DOHH2 (cell line): ENCODE measurements around the gene ADAMTS2.

ENCODE experiments used
- H3F3A ChIP-seq: fragments of 200-600 bp; sonication (generic), shearing (Covaris generic); 2 replicates; pipeline ENCODE4 v1.6.0; 2016; ENCODE audit warnings: antibody characterized with exemption, mild to moderate bottlenecking; ENCODE audit not compliant: control insufficient read depth, insufficient read depth
- H3K27ac ChIP-seq: fragments of 200-600 bp; sonication (generic); 2 replicates; pipeline ENCODE4 v1.5.1; 2014; ENCODE audit warnings: low read depth, mild to moderate bottlenecking, low read length, moderate library complexity
- H3K27me3 ChIP-seq: fragments of 200-600 bp; sonication (generic); 2 replicates; pipeline ENCODE4 v1.6.1; 2014; ENCODE audit warnings: mild to moderate bottlenecking, low read length, mixed read lengths; ENCODE audit not compliant: control insufficient read depth
- H3K36me3 ChIP-seq: fragments of 200-600 bp; sonication (generic); 2 replicates; pipeline ENCODE4 v1.6.1; 2014; ENCODE audit warnings: mild to moderate bottlenecking, low read length, moderate library complexity, mixed read lengths; ENCODE audit not compliant: control insufficient read depth
- H3K4me1 ChIP-seq: fragments of 200-600 bp; sonication (generic); 2 replicates; pipeline ENCODE4 v1.6.1; 2014; ENCODE audit warnings: mild to moderate bottlenecking, low read length, mixed read lengths; ENCODE audit not compliant: control insufficient read depth
- H3K4me2 ChIP-seq: fragments of 200-600 bp; sonication (generic); 2 replicates; pipeline ENCODE4 v1.6.0; 2014; ENCODE audit warnings: mild to moderate bottlenecking, low read length, moderate library complexity
- H3K4me3 ChIP-seq: fragments of 200-600 bp; sonication (generic); 2 replicates; pipeline ENCODE4 v1.5.1; 2014; ENCODE audit warnings: mild to moderate bottlenecking, low read length, mixed read lengths
- H3K79me2 ChIP-seq: fragments of 200-600 bp; sonication (generic); 2 replicates; pipeline ENCODE4 v1.6.1; 2014; ENCODE audit warnings: mild to moderate bottlenecking, low read length, mixed read lengths; ENCODE audit not compliant: control insufficient read depth
- H3K9me2 ChIP-seq: fragments of 200-600 bp; sonication (generic); replicated peaks from 2 replicates; pipeline ENCODE4 v1.6.1; 2014; ENCODE audit warnings: mild to moderate bottlenecking, low read length, mixed read lengths; ENCODE audit not compliant: control insufficient read depth
- H3K9me3 ChIP-seq: fragments of 200-600 bp; sonication (generic); 2 replicates; pipeline ENCODE4 v1.6.1; 2014; ENCODE audit warnings: antibody characterized with exemption, low read length, mixed read lengths; ENCODE audit not compliant: control insufficient read depth, insufficient read depth
- H4K20me1 ChIP-seq: fragments of 200-600 bp; sonication (generic); 2 replicates; pipeline ENCODE4 v1.6.0; 2014; ENCODE audit warnings: low read depth, mild to moderate bottlenecking, antibody characterized with exemption, low read length, moderate library complexity; ENCODE audit not compliant: control insufficient read depth, insufficient read depth
- CTCF ChIP-seq: fragments of 200-600 bp; sonication (generic); IDR thresholded peaks from one replicate; pipeline ENCODE4 v1.5.1; 2014; ENCODE audit warnings: antibody characterized with exemption, mild to moderate bottlenecking, low read depth, low read length; ENCODE audit not compliant: poor library complexity, severe bottlenecking
- EZH2phosphoT487 ChIP-seq: fragments of 200-600 bp; sonication (generic); IDR thresholded peaks from 2 replicates; pipeline ENCODE4 v1.6.1; 2017; ENCODE audit warnings: borderline replicate concordance, mild to moderate bottlenecking, antibody characterized with exemption, low read length, moderate library complexity, mixed read lengths

Gene ADAMTS2

GRCh38 chr5:179196405-179197079 lies 148.7 kb downstream of the ADAMTS2 start:
- Histone ChIP-seq H3K4me3 (no peak overlapping the region), H3K36me3 (no peaks in the 10 kb centered on the region)
- no peak for TF ChIP-seq CTCF
- TF ChIP-seq EZH2phosphoT487: no peak

GRCh38 chr5:179195561-179196404 lies 149.5 kb downstream of the ADAMTS2 start:
- H3K4me2 ChIP-seq: no peak overlapping the region
- H3K9me3 ChIP-seq: no peaks in the 10 kb centered on the region
- no peak overlapping the region for H3K4me3 ChIP-seq
- no peak for TF ChIP-seq CTCF
- no peak for TF ChIP-seq EZH2phosphoT487
- no peak overlapping the region for H3K27ac ChIP-seq
- H4K20me1 ChIP-seq: no peaks in the 10 kb centered on the region
- no peaks in the 10 kb centered on the region for H3F3A ChIP-seq
- no peaks in the 10 kb centered on the region for H3K79me2 ChIP-seq
- no peaks in the 10 kb centered on the region for H3K36me3 ChIP-seq
- H3K4me1 ChIP-seq: no peaks in the 10 kb centered on the region
- H3K9me2 ChIP-seq: no peaks in the 10 kb centered on the region
- H3K27me3 ChIP-seq: no peaks in the 10 kb centered on the region

More at GRCh38 chr5:179196405-179197079, 148.7 kb downstream of the ADAMTS2 start:
- no peaks in the 10 kb centered on the region for H3K79me2 ChIP-seq
- no peaks in the 10 kb centered on the region for H3F3A ChIP-seq
- no peak overlapping the region for H3K27ac ChIP-seq
- no peaks in the 10 kb centered on the region for H3K9me2 ChIP-seq
- no peaks in the 10 kb centered on the region for H3K4me1 ChIP-seq
- no peak overlapping the region for H3K4me2 ChIP-seq
- H3K27me3 ChIP-seq: no peaks in the 10 kb centered on the region
- no peaks in the 10 kb centered on the region for H4K20me1 ChIP-seq
- H3K9me3 ChIP-seq: no peaks in the 10 kb centered on the region

- Histone ChIP-seq H3F3A (no peaks in the 10 kb centered on the region), H3K4me2 (no peak overlapping the region), H4K20me1 (no peaks in the 10 kb centered on the region), H3K4me1 (no peaks in the 10 kb centered on the region), H3K9me2 (no peaks in the 10 kb centered on the region), H3K36me3 (no peaks in the 10 kb centered on the region), H3K9me3 (no peaks in the 10 kb centered on the region), H3K27ac (no peak overlapping the region), H3K27me3 (no peaks in the 10 kb centered on the region), H3K79me2 (no peaks in the 10 kb centered on the region), H3K4me3 (no peak overlapping the region)
- TF ChIP-seq EZH2phosphoT487: no peak
- TF ChIP-seq CTCF: no peak
Measured at GRCh38 chr5:179194941-179195381, 150.3 kb downstream of the ADAMTS2 start.
